ENCODE measurements around the gene EGFLAM. TPM values are rescaled to one million over a fixed set of nuclear protein-coding genes. Genes with fewer than 3 reads are reported as not detected.

EGFLAM gene
- total RNA-seq, 2 experiments from 2014 or later: not detected

GRCh38 chr5:38342261-38342660 is 83.9 kb downstream of the EGFLAM start:
- no peak overlapping the region for H3K4me3 Mint-ChIP-seq
- DNase-seq: no peak
- no peak overlapping the region for H3K27ac Mint-ChIP-seq
- H3K9me3 Mint-ChIP-seq: no peaks in the 10 kb centered on the region
- H3K27me3 Mint-ChIP-seq: peaks cover 13% of the 10 kb centered on the region
- no peak for TF ChIP-seq CTCF (IDR thresholded peaks at IDR 0.05)
- no peak for ATAC-seq
- H3K36me3 Mint-ChIP-seq (ENCODE audit: low read depth): no peaks in the 10 kb centered on the region
- ChIA-PET POLR2A (no interaction called here), CTCF (no interaction called here)
- intact Hi-C loops (cut with micrococcal nuclease): no loop called here
- peaks cover 3% of the 10 kb centered on the region for H3K4me1 Mint-ChIP-seq (ENCODE audit: low read depth)

GRCh38 chr5:38344891-38345290 is 86.5 kb downstream of the EGFLAM start:
- no peak for TF ChIP-seq CTCF (IDR thresholded peaks at IDR 0.05)
- H3K4me3 Mint-ChIP-seq: no peak overlapping the region
- peaks cover 6% of the 10 kb centered on the region for H3K4me1 Mint-ChIP-seq (ENCODE audit: low read depth)
- POLR2A ChIA-PET: no interaction called here
- CTCF ChIA-PET: no interaction called here
- ATAC-seq: no peak
- H3K36me3 Mint-ChIP-seq (ENCODE audit: low read depth): no peaks in the 10 kb centered on the region
- H3K27ac Mint-ChIP-seq: no peak overlapping the region
- H3K27me3 Mint-ChIP-seq: peaks cover 5% of the 10 kb centered on the region
- H3K9me3 Mint-ChIP-seq: no peaks in the 10 kb centered on the region
- intact Hi-C loops (cut with micrococcal nuclease): no loop called here
- no peak for DNase-seq

- Mint-ChIP-seq H3K4me1 (ENCODE audit: low read depth) (peaks cover 6% of the 10 kb centered on the region), H3K27me3 (peaks cover under 1% of the 10 kb centered on the region), H3K27ac (no peak overlapping the region), H3K9me3 (no peaks in the 10 kb centered on the region), H3K4me3 (no peak overlapping the region), H3K36me3 (ENCODE audit: low read depth) (no peaks in the 10 kb centered on the region)
- CTCF ChIA-PET: no interaction called here
- intact Hi-C loops (cut with micrococcal nuclease): no loop called here
- ATAC-seq (no peak), DNase-seq (no peak)
- POLR2A ChIA-PET: no interaction called here
- TF ChIP-seq CTCF (IDR thresholded peaks at IDR 0.05): no peak
Measured at GRCh38 chr5:38346593-38346992, 88.2 kb downstream of the EGFLAM start.

GRCh38 chr5:38347040-38347763 is 88.8 kb downstream of the EGFLAM start:
- ChIA-PET CTCF (no interaction called here), POLR2A (no interaction called here)
- DNase-seq (no peak), ATAC-seq (no peak)
- intact Hi-C loops (cut with micrococcal nuclease): no loop called here
- H3K4me3 Mint-ChIP-seq: no peak overlapping the region
- no peak for TF ChIP-seq CTCF (IDR thresholded peaks at IDR 0.05)
- H3K9me3 Mint-ChIP-seq: no peaks in the 10 kb centered on the region
- H3K27me3 Mint-ChIP-seq: no peaks in the 10 kb centered on the region
- no peak overlapping the region for H3K27ac Mint-ChIP-seq
- no peaks in the 10 kb centered on the region for H3K36me3 Mint-ChIP-seq (ENCODE audit: low read depth)
- H3K4me1 Mint-ChIP-seq (ENCODE audit: low read depth): peaks cover 6% of the 10 kb centered on the region

GRCh38 chr5:38347896-38348295 is 89.5 kb downstream of the EGFLAM start:
- intact Hi-C loops (cut with micrococcal nuclease): no loop called here
- H3K27me3 Mint-ChIP-seq: no peaks in the 10 kb centered on the region
- no peak overlapping the region for H3K27ac Mint-ChIP-seq
- CTCF ChIA-PET: no interaction called here
- no peaks in the 10 kb centered on the region for H3K36me3 Mint-ChIP-seq (ENCODE audit: low read depth)
- H3K4me1 Mint-ChIP-seq (ENCODE audit: low read depth): peaks cover 6% of the 10 kb centered on the region
- DNase-seq (no peak), ATAC-seq (no peak)
- POLR2A ChIA-PET: no interaction called here
- H3K4me3 Mint-ChIP-seq: no peak overlapping the region
- TF ChIP-seq CTCF (IDR thresholded peaks at IDR 0.05): no peak
- no peaks in the 10 kb centered on the region for H3K9me3 Mint-ChIP-seq

All from activated CD8-positive, alpha-beta T cell treated with anti-CD3 and anti-CD28 coated beads for 36 hours (primary cell).